ENCODE measurements around the gene MAST4.

- TF ChIP-seq, protein P1, sequence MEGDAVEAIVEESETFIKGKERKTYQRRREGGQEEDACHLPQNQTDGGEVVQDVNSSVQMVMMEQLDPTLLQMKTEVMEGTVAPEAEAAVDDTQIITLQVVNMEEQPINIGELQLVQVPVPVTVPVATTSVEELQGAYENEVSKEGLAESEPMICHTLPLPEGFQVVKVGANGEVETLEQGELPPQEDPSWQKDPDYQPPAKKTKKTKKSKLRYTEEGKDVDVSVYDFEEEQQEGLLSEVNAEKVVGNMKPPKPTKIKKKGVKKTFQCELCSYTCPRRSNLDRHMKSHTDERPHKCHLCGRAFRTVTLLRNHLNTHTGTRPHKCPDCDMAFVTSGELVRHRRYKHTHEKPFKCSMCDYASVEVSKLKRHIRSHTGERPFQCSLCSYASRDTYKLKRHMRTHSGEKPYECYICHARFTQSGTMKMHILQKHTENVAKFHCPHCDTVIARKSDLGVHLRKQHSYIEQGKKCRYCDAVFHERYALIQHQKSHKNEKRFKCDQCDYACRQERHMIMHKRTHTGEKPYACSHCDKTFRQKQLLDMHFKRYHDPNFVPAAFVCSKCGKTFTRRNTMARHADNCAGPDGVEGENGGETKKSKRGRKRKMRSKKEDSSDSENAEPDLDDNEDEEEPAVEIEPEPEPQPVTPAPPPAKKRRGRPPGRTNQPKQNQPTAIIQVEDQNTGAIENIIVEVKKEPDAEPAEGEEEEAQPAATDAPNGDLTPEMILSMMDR (IDR thresholded peaks at IDR 0.05), result no peak
- TF ChIP-seq EZH2 (IDR thresholded peaks at IDR 0.05; ENCODE audit: borderline replicate concordance, insufficient read depth, low read depth, low read length, poor library complexity, severe bottlenecking), result no peak
Observed at GRCh38 chr5:67082941-67083340, 486.7 kb downstream of the MAST4 start.

All from B cell (primary cell).